GM12874 (cell line): ENCODE results near the gene GNMT.

Experiments
- TF ChIP-seq, protein P1 (sequence below): IDR thresholded peaks from 2 replicates; pipeline ENCODE4 v1.5.1; 2011; ENCODE audit warnings: low read depth, mild to moderate bottlenecking, control low read depth, low read length, moderate library complexity; ENCODE audit not compliant: insufficient read depth

The GNMT gene

DNA sequence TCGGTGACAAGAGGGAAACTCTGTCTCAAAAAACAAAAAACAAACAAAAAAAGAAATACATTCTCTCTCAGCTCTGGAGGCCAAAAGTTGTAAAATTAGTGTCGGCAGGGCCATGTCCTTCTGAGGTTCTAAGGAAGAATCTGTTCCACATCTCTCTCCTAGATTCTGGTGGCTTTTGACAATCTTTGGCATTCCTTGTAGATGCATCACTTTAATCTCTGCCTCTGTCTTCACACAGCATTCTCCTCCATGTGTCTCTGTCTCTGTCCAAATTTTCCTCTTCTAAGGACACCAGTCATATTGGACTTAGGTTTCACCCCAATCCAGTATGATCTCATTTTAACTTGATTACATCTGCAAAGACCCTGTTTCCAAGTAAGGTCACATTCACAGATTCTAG is 32.9 kb downstream of the GNMT start:
- TF ChIP-seq, protein P1, sequence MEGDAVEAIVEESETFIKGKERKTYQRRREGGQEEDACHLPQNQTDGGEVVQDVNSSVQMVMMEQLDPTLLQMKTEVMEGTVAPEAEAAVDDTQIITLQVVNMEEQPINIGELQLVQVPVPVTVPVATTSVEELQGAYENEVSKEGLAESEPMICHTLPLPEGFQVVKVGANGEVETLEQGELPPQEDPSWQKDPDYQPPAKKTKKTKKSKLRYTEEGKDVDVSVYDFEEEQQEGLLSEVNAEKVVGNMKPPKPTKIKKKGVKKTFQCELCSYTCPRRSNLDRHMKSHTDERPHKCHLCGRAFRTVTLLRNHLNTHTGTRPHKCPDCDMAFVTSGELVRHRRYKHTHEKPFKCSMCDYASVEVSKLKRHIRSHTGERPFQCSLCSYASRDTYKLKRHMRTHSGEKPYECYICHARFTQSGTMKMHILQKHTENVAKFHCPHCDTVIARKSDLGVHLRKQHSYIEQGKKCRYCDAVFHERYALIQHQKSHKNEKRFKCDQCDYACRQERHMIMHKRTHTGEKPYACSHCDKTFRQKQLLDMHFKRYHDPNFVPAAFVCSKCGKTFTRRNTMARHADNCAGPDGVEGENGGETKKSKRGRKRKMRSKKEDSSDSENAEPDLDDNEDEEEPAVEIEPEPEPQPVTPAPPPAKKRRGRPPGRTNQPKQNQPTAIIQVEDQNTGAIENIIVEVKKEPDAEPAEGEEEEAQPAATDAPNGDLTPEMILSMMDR: no peak

DNA sequence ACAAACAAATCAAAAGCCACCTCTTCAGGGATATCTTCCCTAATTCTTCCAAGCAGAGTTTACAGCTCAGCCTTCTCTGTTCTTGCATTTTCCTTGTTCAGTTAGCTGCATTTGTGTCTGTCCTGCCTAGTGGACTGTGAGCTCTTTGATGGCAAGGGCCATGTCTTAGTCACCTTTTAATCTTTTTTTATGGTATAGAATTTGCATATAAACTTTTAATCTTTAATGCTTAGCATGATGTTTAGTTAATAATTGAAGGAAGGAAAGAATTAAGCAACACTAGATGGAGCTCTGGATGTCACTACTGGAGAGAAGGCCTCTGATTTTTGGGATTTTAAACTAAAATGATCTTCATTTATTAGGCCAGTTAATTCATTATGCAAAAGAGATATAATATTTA is 36.0 kb downstream of the GNMT start:
- TF ChIP-seq, protein P1: no peak

DNA sequence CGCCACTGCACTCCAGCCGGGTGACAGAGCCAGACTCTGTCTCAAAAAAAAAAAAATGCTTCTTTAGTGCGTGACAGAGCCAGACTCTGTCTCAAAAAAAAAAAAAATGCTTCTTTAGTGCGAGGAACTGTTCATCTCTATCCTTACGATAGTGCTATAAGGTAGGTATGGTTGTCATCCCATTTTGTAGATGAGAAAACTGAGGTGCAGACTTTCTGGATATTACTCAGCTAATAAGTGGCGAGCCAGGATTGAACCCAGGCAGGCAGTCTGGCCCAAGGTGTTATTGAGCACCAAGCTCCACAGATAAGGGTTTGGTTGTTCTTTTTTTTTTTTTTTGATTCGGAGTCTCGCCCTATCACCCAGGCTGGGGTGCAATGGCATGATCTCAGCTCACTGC is 41.3 kb downstream of the GNMT start:
- TF ChIP-seq, protein P1: no peak

GRCh38 chr6:43005844-43006243 is 45.3 kb downstream of the GNMT start:
- TF ChIP-seq, protein P1: no peak

DNA sequence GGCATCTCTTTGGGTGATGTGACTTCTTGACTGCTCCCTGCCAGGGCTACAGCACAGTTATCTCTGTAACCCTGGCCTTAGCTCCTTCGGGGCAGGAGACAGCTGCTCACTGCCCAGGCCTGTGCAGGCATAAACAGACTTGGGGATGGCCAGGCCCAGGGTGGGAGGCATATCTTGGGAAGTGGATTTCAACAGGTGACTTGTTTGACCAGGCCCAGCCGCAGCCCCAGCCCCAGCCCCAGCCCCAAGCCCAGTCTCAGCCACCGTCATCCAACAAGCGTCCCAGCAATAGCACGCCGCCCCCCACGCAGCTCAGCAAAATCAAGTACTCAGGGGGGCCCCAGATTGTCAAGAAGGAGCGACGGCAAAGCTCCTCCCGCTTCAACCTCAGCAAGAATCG is 45.7 kb downstream of the GNMT start:
- TF ChIP-seq, protein P1: no peak

- TF ChIP-seq, protein P1: no peak
Measured at GRCh38 chr6:43007126-43007525, 46.6 kb downstream of the GNMT start.

DNA sequence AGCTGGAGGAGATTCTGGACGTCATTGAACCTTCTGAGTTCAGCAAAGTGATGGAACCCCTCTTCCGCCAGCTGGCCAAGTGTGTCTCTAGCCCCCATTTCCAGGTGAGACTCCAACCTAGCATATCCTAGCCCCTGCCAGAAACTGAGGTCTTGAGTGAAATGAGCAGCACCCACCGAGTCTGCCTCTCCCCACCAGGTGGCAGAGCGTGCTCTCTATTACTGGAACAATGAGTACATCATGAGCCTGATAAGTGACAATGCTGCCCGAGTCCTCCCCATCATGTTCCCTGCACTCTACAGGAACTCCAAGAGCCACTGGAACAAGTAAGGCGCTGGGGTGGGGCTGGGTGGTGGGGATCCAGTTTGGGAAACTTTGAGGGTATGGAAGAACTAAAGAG is 48.6 kb downstream of the GNMT start:
- TF ChIP-seq, protein P1: peak; percentile 51; the same call in 1 of the 2 replicates

DNA sequence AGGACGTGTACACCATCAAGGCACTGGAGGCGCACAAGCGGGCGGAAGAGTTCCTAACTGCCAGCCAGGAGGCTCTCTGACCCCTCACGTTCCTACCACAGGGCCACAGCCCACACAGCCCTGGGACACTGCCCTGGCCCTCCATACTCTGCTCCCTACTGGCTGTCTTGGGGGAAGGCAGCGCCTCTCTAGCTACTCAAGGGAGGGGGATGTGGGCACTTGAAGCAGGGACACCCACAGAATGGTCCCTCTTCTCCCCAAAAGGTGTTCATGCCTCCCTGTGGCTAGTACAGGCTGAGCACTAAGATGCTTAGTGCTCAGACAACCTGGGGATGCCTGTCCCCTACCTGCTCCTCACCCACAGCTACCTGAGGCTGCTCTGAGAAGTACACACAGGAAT is 50.7 kb downstream of the GNMT start:
- TF ChIP-seq, protein P1: 0 out of 2 replicates have a peak, but pooled peaks have one; percentile 7
